ENCODE data around the gene REPS1. TPM values are rescaled to one million over a fixed set of nuclear protein-coding genes. Genes with fewer than 3 reads are reported as not detected.

Gene REPS1
- total and polyA plus RNA-seq, 2 donors (not counting 1 experiment from before 2014, with no cell fraction given), result 38.1 to 57.1 TPM

DNA sequence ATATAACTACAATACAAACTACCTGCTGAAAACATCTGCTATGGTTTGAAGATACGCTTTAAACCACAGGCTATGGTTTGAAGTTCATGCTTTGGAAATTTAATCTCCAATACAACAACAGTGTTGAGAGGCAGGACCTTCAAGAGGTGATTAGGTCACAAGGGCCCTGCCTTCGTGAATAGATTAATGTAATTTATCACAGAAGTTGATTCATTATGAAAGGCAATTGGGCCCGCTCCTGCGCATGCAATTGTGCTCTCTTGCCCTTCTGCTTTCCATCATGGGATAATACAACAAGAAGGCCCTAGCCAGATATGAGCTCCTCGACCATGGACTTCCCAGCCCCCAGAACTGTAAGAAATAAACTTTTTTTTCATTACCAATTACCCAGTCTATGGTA is 21.2 kb downstream of the REPS1 start:
- Histone ChIP-seq H2AFZ (ENCODE audit: insufficient read depth, low read depth, low read length, poor library complexity, severe bottlenecking) (no peak overlapping the region), H3K27ac (ENCODE audit: low read length in 2 of 2) (no peak overlapping the region), H3K79me2 (ENCODE audit: control insufficient read depth, insufficient read depth, low read length) (peaks cover 96% of the 10 kb centered on the region), H3K36me3 (replicated peaks in 1 of 2; ENCODE audit: control extremely low read depth in 1 of 2, control insufficient read depth in 1 of 2, extremely low read depth in 1 of 2, insufficient read depth in 2 of 2, low read length in 1 of 2) (no peaks in the 10 kb centered on the region), H3K4me1 (ENCODE audit: control insufficient read depth in 2 of 2, insufficient read depth in 2 of 2, low read length in 2 of 2) (peaks cover 4 to 8% of the 10 kb centered on the region in 2 donors), H3K9ac (ENCODE audit: low read length) (no peak overlapping the region), H3K4me3 (ENCODE audit: control extremely low read depth in 1 of 5, extremely low read depth in 1 of 5, insufficient read depth in 1 of 5, low read depth in 2 of 5, low read length in 4 of 5) (no peak overlapping the region), H4K20me1 (ENCODE audit: control insufficient read depth, insufficient read depth, low read length, poor library complexity, severe bottlenecking) (peaks cover 61% of the 10 kb centered on the region), H3K4me2 (replicated peaks; ENCODE audit: low read depth, low read length, poor library complexity, severe bottlenecking) (no peak overlapping the region), H3K27me3 (replicated peaks in 1 of 4; ENCODE audit: control extremely low read depth in 1 of 4, control insufficient read depth in 3 of 4, insufficient read depth in 4 of 4, low read length in 3 of 4) (no peaks in the 10 kb centered on the region), H3K9me3 (ENCODE audit: control extremely low read depth in 1 of 3, control insufficient read depth in 2 of 3, insufficient read depth in 1 of 3, low read length in 2 of 3) (no peaks in the 10 kb centered on the region)
- no peak overlapping the region for H3K27ac Mint-ChIP-seq
- H3K9me3 Mint-ChIP-seq (ENCODE audit: insufficient read depth), result no peaks in the 10 kb centered on the region
- WGBS (ENCODE audit: insufficient coverage), result 100% methylated on average over 1 of the region's 5 CpGs
- H3K4me1 Mint-ChIP-seq, result peaks cover 32% of the 10 kb centered on the region
- ATAC-seq (ENCODE audit: low read depth) (no peak), DNase-seq (no peak)
- no peaks in the 10 kb centered on the region for H3K27me3 Mint-ChIP-seq
- intact Hi-C loops (cut with micrococcal nuclease), result no loop called here
- CTCF ChIA-PET, result interaction anchor here (0.6 to 1.1 kb wide), 2 partner anchors 8 to 17 kb away, joined by 3 read pairs; no protein-coding TSS in a partner anchor
- H3K4me3 Mint-ChIP-seq, result no peak overlapping the region
- POLR2A ChIA-PET, result no interaction called here
- no peak for TF ChIP-seq EZH2 (IDR thresholded peaks at IDR 0.05; ENCODE audit: borderline replicate concordance, insufficient read depth, low read depth, low read length, poor library complexity, severe bottlenecking)
- TF ChIP-seq, protein P1, sequence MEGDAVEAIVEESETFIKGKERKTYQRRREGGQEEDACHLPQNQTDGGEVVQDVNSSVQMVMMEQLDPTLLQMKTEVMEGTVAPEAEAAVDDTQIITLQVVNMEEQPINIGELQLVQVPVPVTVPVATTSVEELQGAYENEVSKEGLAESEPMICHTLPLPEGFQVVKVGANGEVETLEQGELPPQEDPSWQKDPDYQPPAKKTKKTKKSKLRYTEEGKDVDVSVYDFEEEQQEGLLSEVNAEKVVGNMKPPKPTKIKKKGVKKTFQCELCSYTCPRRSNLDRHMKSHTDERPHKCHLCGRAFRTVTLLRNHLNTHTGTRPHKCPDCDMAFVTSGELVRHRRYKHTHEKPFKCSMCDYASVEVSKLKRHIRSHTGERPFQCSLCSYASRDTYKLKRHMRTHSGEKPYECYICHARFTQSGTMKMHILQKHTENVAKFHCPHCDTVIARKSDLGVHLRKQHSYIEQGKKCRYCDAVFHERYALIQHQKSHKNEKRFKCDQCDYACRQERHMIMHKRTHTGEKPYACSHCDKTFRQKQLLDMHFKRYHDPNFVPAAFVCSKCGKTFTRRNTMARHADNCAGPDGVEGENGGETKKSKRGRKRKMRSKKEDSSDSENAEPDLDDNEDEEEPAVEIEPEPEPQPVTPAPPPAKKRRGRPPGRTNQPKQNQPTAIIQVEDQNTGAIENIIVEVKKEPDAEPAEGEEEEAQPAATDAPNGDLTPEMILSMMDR (IDR thresholded peaks at IDR 0.05), result no peak

DNA sequence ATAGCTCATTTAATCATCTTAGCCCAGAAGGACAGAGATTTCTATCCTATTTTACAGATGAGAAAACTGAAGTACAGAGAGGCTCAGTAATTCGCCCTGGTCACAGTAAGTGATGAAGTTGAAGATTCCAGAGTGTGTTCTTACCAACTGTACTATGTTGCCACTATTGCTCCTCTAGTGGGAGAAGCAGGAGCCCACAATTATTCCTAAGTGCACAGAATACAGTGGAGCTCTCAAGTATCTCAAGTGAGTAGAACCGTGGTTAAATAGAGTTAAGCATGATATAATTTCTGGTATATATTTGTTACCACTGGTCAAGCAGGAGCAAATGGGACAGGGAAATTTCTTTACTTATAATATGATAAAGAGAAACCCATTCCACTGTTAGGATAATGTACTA is 22.1 kb downstream of the REPS1 start:
- ChIA-PET CTCF (no interaction called here), POLR2A (no interaction called here)
- no peaks in the 10 kb centered on the region for H3K27me3 Mint-ChIP-seq
- Histone ChIP-seq H3K27ac (ENCODE audit: low read length in 2 of 2) (no peak overlapping the region), H3K9me3 (ENCODE audit: control extremely low read depth in 1 of 3, control insufficient read depth in 2 of 3, insufficient read depth in 1 of 3, low read length in 2 of 3) (no peaks in the 10 kb centered on the region), H3K4me2 (replicated peaks; ENCODE audit: low read depth, low read length, poor library complexity, severe bottlenecking) (no peak overlapping the region), H2AFZ (ENCODE audit: insufficient read depth, low read depth, low read length, poor library complexity, severe bottlenecking) (no peak overlapping the region), H3K4me1 (ENCODE audit: control insufficient read depth in 2 of 2, insufficient read depth in 2 of 2, low read length in 2 of 2) (peaks cover 2 to 3% of the 10 kb centered on the region in 2 donors), H3K9ac (ENCODE audit: low read length) (no peak overlapping the region), H3K27me3 (replicated peaks in 1 of 4; ENCODE audit: control extremely low read depth in 1 of 4, control insufficient read depth in 3 of 4, insufficient read depth in 4 of 4, low read length in 3 of 4) (no peaks in the 10 kb centered on the region), H3K4me3 (ENCODE audit: control extremely low read depth in 1 of 5, extremely low read depth in 1 of 5, insufficient read depth in 1 of 5, low read depth in 2 of 5, low read length in 4 of 5) (no peak overlapping the region), H3K36me3 (replicated peaks in 1 of 2; ENCODE audit: control extremely low read depth in 1 of 2, control insufficient read depth in 1 of 2, extremely low read depth in 1 of 2, insufficient read depth in 2 of 2, low read length in 1 of 2) (no peaks in the 10 kb centered on the region), H4K20me1 (ENCODE audit: control insufficient read depth, insufficient read depth, low read length, poor library complexity, severe bottlenecking) (peaks cover 64% of the 10 kb centered on the region), H3K79me2 (ENCODE audit: control insufficient read depth, insufficient read depth, low read length) (peaks cover 96% of the 10 kb centered on the region)
- ATAC-seq (ENCODE audit: low read depth) (no peak), DNase-seq (no peak)
- no peaks in the 10 kb centered on the region for H3K9me3 Mint-ChIP-seq (ENCODE audit: insufficient read depth)
- TF ChIP-seq, protein P1 (IDR thresholded peaks at IDR 0.05), result no peak
- TF ChIP-seq EZH2 (IDR thresholded peaks at IDR 0.05; ENCODE audit: borderline replicate concordance, insufficient read depth, low read depth, low read length, poor library complexity, severe bottlenecking), result no peak
- intact Hi-C loops (cut with micrococcal nuclease), result no loop called here
- WGBS (ENCODE audit: insufficient coverage), result no CpG with 5 or more reads among the region's 2 CpGs
- H3K27ac Mint-ChIP-seq, result no peak overlapping the region
- peaks cover 24% of the 10 kb centered on the region for H3K4me1 Mint-ChIP-seq
- no peak overlapping the region for H3K4me3 Mint-ChIP-seq
